Psoas muscle (tissue), 8 donors: Measurements from ENCODE around the gene GTF3C2. TPM values are rescaled to one million over a fixed set of nuclear protein-coding genes. Genes with fewer than 3 reads are reported as not detected.
A peak's percentile ranks its signal among the peaks of the same experiment; 100 is the strongest.

Experiments used
- ATAC-seq, 4 donors: fragments of 200-7000 bp; cut with Tn5 transposase; one replicate each; pipeline ENCODE4 v1.9.1; 2020; ENCODE audit warnings: moderate library complexity in 3 of 4, mild to moderate bottlenecking in 2 of 4
- DNase-seq, 2 donors: peaks; one replicate each; pipeline ENCODE4 v3.0.0-alpha.2; 2020
- H3K27ac ChIP-seq: fragments of 200-600 bp; one replicate; pipeline ENCODE4 v1.8.0; 2022
- H3K27me3 ChIP-seq, 3 donors: fragments of 200-600 bp in 1 of 3; one replicate each; pipeline versions ENCODE4 v1.6.1 to v1.8.0; 2013 to 2022; ENCODE audit warnings: low read length in 2 of 3, mild to moderate bottlenecking in 2 of 3, moderate library complexity in 1 of 3; ENCODE audit not compliant: insufficient read depth in 3 of 3
- H3K36me3 ChIP-seq, 2 donors: fragments of 200-600 bp in 1 of 2; one replicate each; pipeline versions ENCODE4 v1.6.1 to v1.8.0; 2013 to 2022; ENCODE audit warnings: low read depth in 1 of 2, mild to moderate bottlenecking in 1 of 2, moderate library complexity in 1 of 2; ENCODE audit not compliant: insufficient read depth in 1 of 2
- H3K4me1 ChIP-seq: fragments of 200-600 bp; one replicate; pipeline ENCODE4 v1.8.0; 2022
- H3K4me3 ChIP-seq: fragments of 200-600 bp; one replicate; pipeline ENCODE4 v1.8.0; 2022; ENCODE audit warnings: mild to moderate bottlenecking
- H3K9me3 ChIP-seq: fragments of 200-600 bp; one replicate; pipeline ENCODE4 v1.8.0; 2022
- WGBS, 3 donors: extraction: QIAGEN DNeasy Blood & Tissue Kit; methylation state at CpG; one replicate each; pipeline versions ENCODE4 v1.1.6 to v1.1.7; 2013; 5-methylcytosine and 5-hydroxymethylcytosine counted together
- intact Hi-C, 2 donors: fragments of 100-400 bp; cut with DNase I; formaldehyde crosslinking; loops; one replicate each; pipeline versions ENCODE4 v1.11.0 to v1.14.2; 2022
- polyA plus RNA-seq, 3 donors: library from polyadenylated mRNA; stranded (reverse); fragments of 200-250 nt; gene quantifications; one replicate each; pipeline ENCODE4 v1.2.3, GENCODE V29; 2013
- total RNA-seq, 4 donors: library from RNA; stranded (reverse); fragmentation: NEBNext Ultra II Directional in 2 of 4; extraction: Animal tissue kit (Norgen Biotek cat#: 25700) in 2 of 4; gene quantifications; one replicate each; pipeline versions ENCODE4 v1.2.1 to v1.2.4, GENCODE V29; 2021 to 2023
- TF ChIP-seq, protein P1 (sequence below): fragments of 200-600 bp; IDR thresholded peaks from one replicate; pipeline ENCODE4 v1.8.0; 2022; ENCODE audit warnings: antibody characterized with exemption
- donor health status: healthy with polysubstance abuse.
- donor health status: DM: no; HTN: no; CAD: no; lungs with moderate emphysema.
- donor health status: Bipolar disorder and iron deficiency.
- donor health status: healthy.
- donor health status: DM: yes; HTN: yes; CAD: no.
- donor health status: DM: no; HTN: no; CAD: no.
- donor health status: DM: no; HTN: no; CAD: no.
- donor health status: DM: yes; HTN: yes; CAD: no.

The GTF3C2 gene
- total and polyA plus RNA-seq, 7 donors, result 17.5 to 49.4 (median 30.8) TPM

DNA sequence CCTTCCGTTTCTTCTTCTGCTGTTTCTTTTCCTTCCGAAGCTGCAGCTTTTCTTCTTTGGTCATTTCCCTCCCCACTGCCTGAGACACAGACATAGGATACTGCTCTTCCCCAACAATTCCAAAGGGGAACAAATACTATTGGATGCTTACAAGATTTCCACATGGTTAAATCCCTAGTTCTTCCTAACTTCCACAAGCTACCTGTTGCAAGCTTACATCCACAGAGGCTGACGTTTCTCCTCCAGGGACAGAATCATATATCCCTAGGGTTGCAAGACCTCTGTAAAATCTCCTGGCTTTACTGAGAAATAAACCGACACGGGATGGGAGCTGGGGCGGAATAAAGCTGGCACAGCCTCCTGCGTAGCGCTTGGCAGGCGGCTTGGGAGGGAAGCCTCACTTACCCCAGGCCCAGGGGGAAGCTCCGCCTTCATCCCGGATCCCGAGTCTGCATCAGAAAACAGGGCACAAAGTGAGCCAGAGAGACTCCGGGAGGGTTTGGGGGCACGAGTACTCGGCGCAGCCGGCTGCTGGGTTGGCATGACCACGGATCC lies 13.0 kb upstream of the GTF3C2 start:
- DNase-seq (peak in 1 of 2 donors; percentile 71), ATAC-seq (peak; percentile 32 to 48 (median 40))
- Histone ChIP-seq H3K4me3 (peak overlapping the region; percentile 100), H3K9me3 (no peaks in the 10 kb centered on the region), H3K36me3 (peaks cover 10 to 72% of the 10 kb centered on the region in 2 donors), H3K27me3 (no peaks in the 10 kb centered on the region), H3K4me1 (peaks cover 29% of the 10 kb centered on the region), H3K27ac (peak overlapping the region; percentile 99)
- WGBS, 3 donors, result 1 to 2% (median 1%) methylated on average over 18 of the region's 18 CpGs
- TF ChIP-seq, protein P1, sequence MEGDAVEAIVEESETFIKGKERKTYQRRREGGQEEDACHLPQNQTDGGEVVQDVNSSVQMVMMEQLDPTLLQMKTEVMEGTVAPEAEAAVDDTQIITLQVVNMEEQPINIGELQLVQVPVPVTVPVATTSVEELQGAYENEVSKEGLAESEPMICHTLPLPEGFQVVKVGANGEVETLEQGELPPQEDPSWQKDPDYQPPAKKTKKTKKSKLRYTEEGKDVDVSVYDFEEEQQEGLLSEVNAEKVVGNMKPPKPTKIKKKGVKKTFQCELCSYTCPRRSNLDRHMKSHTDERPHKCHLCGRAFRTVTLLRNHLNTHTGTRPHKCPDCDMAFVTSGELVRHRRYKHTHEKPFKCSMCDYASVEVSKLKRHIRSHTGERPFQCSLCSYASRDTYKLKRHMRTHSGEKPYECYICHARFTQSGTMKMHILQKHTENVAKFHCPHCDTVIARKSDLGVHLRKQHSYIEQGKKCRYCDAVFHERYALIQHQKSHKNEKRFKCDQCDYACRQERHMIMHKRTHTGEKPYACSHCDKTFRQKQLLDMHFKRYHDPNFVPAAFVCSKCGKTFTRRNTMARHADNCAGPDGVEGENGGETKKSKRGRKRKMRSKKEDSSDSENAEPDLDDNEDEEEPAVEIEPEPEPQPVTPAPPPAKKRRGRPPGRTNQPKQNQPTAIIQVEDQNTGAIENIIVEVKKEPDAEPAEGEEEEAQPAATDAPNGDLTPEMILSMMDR, result no peak
- intact Hi-C loops, result no loop called here

- DNase-seq (no peak), ATAC-seq (peak in 1 of 4 donors; percentile 10)
- Histone ChIP-seq H3K27ac (no peak overlapping the region), H3K9me3 (no peaks in the 10 kb centered on the region), H3K4me1 (peaks cover 7% of the 10 kb centered on the region), H3K4me3 (no peak overlapping the region), H3K36me3 (peaks cover 9 to 58% of the 10 kb centered on the region in 2 donors), H3K27me3 (no peaks in the 10 kb centered on the region)
- intact Hi-C loops, result no loop called here
- WGBS, 3 donors, result 79 to 88% (median 82%) methylated on average over 2 of the region's 2 CpGs
- TF ChIP-seq, protein P1, result no peak
Measured at GRCh38 chr2:27363933-27364332, 7.4 kb upstream of the GTF3C2 start.

GRCh38 chr2:27362678-27363420 lies 6.3 kb upstream of the GTF3C2 start:
- Histone ChIP-seq H3K27me3 (no peaks in the 10 kb centered on the region), H3K9me3 (no peaks in the 10 kb centered on the region), H3K4me1 (peaks cover 7% of the 10 kb centered on the region), H3K27ac (no peak overlapping the region), H3K4me3 (no peak overlapping the region), H3K36me3 (peaks cover 5 to 48% of the 10 kb centered on the region in 2 donors)
- intact Hi-C loops, result no loop called here
- TF ChIP-seq, protein P1, result no peak
- 88 to 93% (median 92%) methylated on average over 4 of the region's 4 CpGs for WGBS, 3 donors
- DNase-seq (no peak), ATAC-seq (peak in 1 of 4 donors; percentile 13)

- 0% methylated on average over 12 of the region's 12 CpGs for WGBS, 3 donors
- intact Hi-C loops, result loop anchor here (2.0 to 5.0 kb wide), 2 partner anchors 34 to 73 kb away; partner anchors contain the start of genes MPV17 (in 2 of the 2) and NRBP1 (in 1 of the 2)
- peak; percentile 61 to 77 for DNase-seq
- TF ChIP-seq, protein P1, result no peak
- H3K36me3 ChIP-seq, result no peaks in the 10 kb centered on the region
- ATAC-seq, result peak; percentile 36 to 60 (median 41)
- H3K4me1 ChIP-seq, result peaks cover 48% of the 10 kb centered on the region
- H3K4me3 ChIP-seq, result peak overlapping the region; percentile 95
- peak overlapping the region; percentile 98 for H3K27ac ChIP-seq
- no peaks in the 10 kb centered on the region for H3K27me3 ChIP-seq
- no peaks in the 10 kb centered on the region for H3K9me3 ChIP-seq
Measured at GRCh38 chr2:27356056-27356381, 545 bp downstream of the GTF3C2 start.
